Measurements from ENCODE around the gene BARHL2.

Gene BARHL2

DNA sequence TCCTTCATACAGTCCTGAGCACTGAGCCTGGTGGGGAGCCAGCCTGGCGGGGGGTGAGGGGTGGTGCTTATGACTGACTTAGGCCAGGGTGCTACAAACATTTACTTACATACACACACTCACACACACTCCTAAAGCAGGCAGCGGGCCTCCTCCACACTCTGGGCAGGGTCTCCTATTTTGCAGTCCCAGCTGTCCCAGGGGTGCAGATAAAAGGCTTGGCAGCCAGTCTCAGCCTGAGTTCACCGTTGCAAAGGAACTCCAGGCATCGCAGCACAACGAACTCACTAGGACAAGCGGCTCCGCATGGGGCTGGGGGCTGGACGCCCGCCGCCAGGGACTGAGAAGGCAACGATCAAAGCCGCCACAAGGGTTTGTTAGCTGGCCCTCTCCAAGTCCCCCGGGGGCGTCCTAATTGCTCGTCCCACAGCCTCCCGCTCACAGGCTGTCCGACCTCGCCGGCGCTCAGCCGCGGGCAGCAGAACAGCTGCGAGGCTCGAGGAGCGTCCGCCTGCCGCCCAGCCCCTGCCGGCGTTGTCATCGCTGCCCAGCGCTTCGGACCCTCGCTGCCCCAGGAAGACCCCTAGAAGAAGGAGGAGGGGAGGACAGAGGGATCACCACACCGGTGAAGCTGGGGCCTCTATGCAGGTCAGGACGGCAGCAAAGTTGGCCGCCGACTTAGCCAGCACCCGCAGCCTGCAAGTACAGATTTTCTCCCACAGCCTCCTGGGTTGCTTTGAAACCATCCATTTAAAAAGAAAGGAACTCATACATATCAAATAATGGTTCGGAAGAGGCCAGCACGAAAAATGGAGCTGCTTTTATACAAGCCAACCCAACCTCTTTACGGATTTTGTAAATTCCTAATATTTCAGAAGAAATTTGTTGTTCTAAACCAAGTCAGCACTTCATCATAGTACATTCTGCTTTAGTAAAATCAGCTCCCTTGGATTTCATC lies 6.2 kb downstream of the BARHL2 start:
- no peak for DNase-seq (ENCODE audit: low read depth in 3 of 3)

GRCh38 chr1:90709535-90709934 lies 7.6 kb downstream of the BARHL2 start:
- DNase-seq (ENCODE audit: low read depth in 3 of 3): no peak

DNA sequence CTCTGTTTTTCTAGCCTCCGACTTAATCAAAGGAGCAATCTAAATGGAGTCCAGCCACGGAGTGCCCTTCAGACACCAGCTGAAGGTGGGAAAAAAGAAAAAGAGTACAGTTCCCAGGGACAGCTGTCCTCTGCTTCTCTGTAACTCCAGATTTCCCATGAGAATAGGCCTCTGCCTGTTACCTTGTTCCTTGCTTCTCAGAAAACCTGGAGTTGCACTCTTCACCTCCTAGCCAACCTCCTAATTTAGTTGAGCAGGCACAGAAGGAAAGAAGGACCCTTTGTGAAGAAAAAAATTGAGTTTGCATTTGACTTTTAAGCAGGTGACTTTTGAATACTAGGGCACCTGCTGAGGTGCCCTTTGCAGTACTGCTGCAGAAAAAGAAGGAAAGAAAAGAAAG lies 8.3 kb downstream of the BARHL2 start:
- no peak for DNase-seq (ENCODE audit: low read depth in 3 of 3)

DNA sequence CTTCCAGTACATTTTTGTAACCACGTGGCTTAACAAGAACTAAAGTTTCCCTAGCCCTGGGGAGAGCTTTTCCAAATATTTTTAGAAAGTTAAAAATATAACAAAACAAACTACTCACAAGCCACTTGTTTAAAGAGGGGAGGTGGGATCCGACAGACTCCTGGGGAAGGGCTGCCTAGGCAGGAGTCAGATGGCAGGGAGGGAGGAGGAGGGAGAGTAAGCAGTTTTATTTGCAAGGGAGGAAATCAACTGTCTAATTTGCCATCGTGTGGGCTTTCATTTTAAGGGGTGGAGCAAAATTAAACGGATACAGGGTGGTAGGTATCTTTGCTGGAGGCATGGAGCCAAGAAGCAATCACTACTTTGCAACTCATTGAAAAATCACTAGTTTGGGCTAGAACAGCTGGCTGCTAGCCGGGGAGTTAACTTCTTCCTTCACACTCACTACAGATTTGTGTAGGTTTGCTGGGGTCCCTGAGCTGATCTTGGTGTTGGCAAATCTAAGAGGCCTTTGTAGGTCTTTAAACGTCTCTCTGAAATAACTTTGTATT lies 8.8 kb downstream of the BARHL2 start:
- no peak for DNase-seq (ENCODE audit: low read depth in 3 of 3)

DNA sequence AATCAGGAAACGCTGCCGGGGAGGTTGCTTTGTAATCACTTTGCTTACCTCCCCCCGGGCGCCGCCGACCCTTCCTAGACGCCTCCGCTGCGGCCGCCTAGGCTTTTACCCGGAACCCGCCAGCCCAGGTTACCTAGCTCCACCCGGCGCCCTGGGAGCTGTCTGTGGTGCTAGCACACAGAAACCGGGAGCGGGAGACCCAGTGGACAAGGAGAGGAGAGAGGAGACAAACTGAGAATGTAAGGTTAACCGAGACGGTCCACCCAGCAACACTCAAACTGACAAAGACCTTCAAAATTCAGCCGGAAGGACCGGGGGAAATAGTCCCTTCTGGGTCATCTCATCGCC lies 9.8 kb downstream of the BARHL2 start:
- no peak for DNase-seq (ENCODE audit: low read depth in 3 of 3)

GRCh38 chr1:90706437-90707362 lies 10.4 kb downstream of the BARHL2 start:
- DNase-seq (ENCODE audit: low read depth in 3 of 3): no peak

GRCh38 chr1:90705956-90706355 lies 11.1 kb downstream of the BARHL2 start:
- DNase-seq (ENCODE audit: low read depth in 3 of 3): no peak

DNA sequence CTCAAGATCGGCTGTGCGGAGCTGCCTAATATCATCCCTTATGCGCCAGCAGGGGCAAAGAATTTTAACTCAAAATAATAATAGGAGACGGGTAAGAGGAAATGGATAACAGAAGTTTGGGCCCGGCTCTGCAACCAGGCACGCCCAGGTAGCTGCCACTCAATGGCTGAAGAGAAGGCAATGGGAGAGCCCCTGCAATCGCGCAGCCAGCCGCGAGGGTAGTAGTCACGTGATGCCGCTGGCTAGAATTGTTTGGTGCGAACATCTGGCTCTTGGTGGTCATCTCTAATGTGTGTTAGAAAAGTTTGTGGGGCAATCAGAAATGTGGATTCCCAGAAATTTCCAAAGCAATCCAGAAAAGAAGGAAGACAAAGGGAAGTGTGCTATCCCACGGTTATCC lies 12.3 kb downstream of the BARHL2 start:
- no peak for DNase-seq (ENCODE audit: low read depth in 3 of 3)

DNA sequence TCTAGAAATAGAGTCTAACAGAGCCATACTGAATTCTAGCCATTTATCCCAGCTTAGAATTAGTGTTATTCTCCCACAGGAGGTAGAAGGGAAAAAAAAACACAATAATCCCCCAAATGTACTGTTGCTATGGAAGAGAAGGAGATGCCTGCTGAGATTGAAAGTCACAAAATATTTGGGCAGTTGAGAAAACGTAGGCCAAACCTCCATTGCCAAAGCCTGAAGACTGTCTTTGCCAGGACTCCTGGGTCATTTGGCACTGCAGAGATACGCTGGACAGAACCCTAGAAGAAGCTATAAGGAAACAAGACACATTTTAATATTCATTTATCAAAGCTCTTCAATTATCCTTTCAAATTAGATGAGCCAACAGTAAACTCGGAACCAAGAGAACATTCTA lies 22.3 kb downstream of the BARHL2 start:
- DNase-seq (ENCODE audit: low read depth in 3 of 3): no peak

DNA sequence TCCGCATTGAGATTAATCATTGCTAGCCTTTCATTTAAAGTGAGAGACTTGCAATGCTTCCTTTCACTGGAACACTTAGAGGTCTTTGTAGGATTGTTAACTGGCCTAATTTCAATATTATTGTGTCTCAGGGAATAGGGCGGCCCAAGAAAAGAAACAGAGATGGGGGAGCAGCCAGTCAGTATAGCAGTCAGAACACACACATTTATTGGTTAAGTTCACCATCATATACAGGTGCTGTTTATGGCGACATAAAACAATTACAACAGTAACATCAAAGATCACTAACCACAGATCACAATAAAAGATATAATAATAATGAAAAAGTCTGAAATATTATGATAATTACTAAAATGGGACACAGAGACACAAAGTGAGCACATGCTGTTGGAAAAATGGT lies 29.4 kb downstream of the BARHL2 start:
- no peak for DNase-seq (ENCODE audit: low read depth in 3 of 3)

GRCh38 chr1:90675161-90675847 lies 41.8 kb downstream of the BARHL2 start:
- DNase-seq (ENCODE audit: low read depth in 3 of 3): no peak

- no peak for DNase-seq (ENCODE audit: low read depth in 3 of 3)
Measured at GRCh38 chr1:90671741-90672140, 45.4 kb downstream of the BARHL2 start.

- DNase-seq (ENCODE audit: low read depth in 3 of 3): no peak
Measured at GRCh38 chr1:90671251-90671650, 45.9 kb downstream of the BARHL2 start.

Data from stimulated activated CD4-positive, alpha-beta T cell treated with anti-CD3 and anti-CD28 coated beads, TNF-alpha, amount 100 ng/mL, for 4 hours (primary cell).